Caco-2 (cell line): ENCODE results near the gene ZNF318. TPM values are rescaled to one million over a fixed set of nuclear protein-coding genes. Genes with fewer than 3 reads are reported as not detected.

Source experiments
- BruUV-seq: library from RNA; stranded (reverse); fragments of 400-500 nt; replicated peaks from 2 replicates; lab custom pipeline; 2021; lab: Mats Ljungman, UMichigan
- CTCF ChIA-PET: fragments of 300-600 bp; sonication (Branson Sonifier 250); formaldehyde crosslinking; loops from one replicate; lab custom pipeline; 2022; ENCODE audit warnings: antibody characterized with exemption; lab: Charles Lee
- POLR2A ChIA-PET: fragments of 300-600 bp; sonication (Branson Sonifier 250); formaldehyde crosslinking; loops from one replicate; lab custom pipeline; 2022; ENCODE audit warnings: antibody characterized with exemption; lab: Charles Lee
- DNase-seq, 2 experiments: peaks; one replicate each; pipeline versions ENCODE4 v3.0.0 to v3.0.0-alpha.2; 2020 to 2022
- H3K27me3 ChIP-seq: replicated peaks from 2 replicates; pipeline ENCODE4 v1.6.0; 2011; ENCODE audit warnings: low read length; ENCODE audit not compliant: control insufficient read depth, insufficient read depth
- H3K36me3 ChIP-seq: 2 replicates; pipeline ENCODE4 v1.5.1; 2011; ENCODE audit warnings: low read length; ENCODE audit not compliant: control insufficient read depth, insufficient read depth
- H3K4me1 ChIP-seq: fragments of 250-450 bp; sonication (Bioruptor Pico); 2 replicates; pipeline ENCODE4 v1.5.1; 2020; ENCODE audit warnings: mild to moderate bottlenecking
- H3K4me3 ChIP-seq: 2 replicates; pipeline ENCODE4 v1.5.1; 2011; ENCODE audit warnings: low read depth, mild to moderate bottlenecking, control low read depth, low read length
- H3K9me3 ChIP-seq: fragments of 250-450 bp; sonication (Bioruptor Pico); 2 replicates; pipeline ENCODE4 v1.5.1; 2020; ENCODE audit warnings: mild to moderate bottlenecking, moderate library complexity
- H3K27ac Mint-ChIP-seq: one replicate; pipeline ENCODE4 v1.8.0; 2022; ENCODE audit warnings: mixed read lengths; ENCODE audit not compliant: unreplicated experiment
- H3K27me3 Mint-ChIP-seq: one replicate; pipeline ENCODE4 v1.8.0; 2022; ENCODE audit warnings: mixed read lengths; ENCODE audit not compliant: insufficient read depth, unreplicated experiment
- H3K36me3 Mint-ChIP-seq: one replicate; pipeline ENCODE4 v1.8.0; 2022; ENCODE audit warnings: mild to moderate bottlenecking, mixed read lengths; ENCODE audit not compliant: insufficient read depth, unreplicated experiment
- H3K4me1 Mint-ChIP-seq: one replicate; pipeline ENCODE4 v1.8.0; 2022; ENCODE audit warnings: low read depth, mixed read lengths; ENCODE audit not compliant: unreplicated experiment
- H3K4me3 Mint-ChIP-seq: one replicate; pipeline ENCODE4 v1.8.0; 2022; ENCODE audit warnings: mild to moderate bottlenecking, moderate library complexity, mixed read lengths; ENCODE audit not compliant: unreplicated experiment
- H3K9me3 Mint-ChIP-seq: one replicate; pipeline ENCODE4 v1.8.0; 2022; ENCODE audit warnings: mixed read lengths; ENCODE audit not compliant: unreplicated experiment
- CTCF ChIP-seq, 2 experiments: fragments of 200-600 bp in 1 of 2; IDR thresholded peaks; 1 replicate in 1 of 2; 2 replicates in 1 of 2; pipeline versions ENCODE4 v1.5.1 to v1.8.0; 2011 to 2022; ENCODE audit warnings: antibody characterized with exemption in 1 of 2, control low read depth in 1 of 2, inconsistent platforms in 1 of 2, low read depth in 1 of 2, low read length in 1 of 2, mild to moderate bottlenecking in 1 of 2, moderate library complexity in 1 of 2; ENCODE audit not compliant: insufficient read depth in 1 of 2, severe bottlenecking in 1 of 2, unreplicated experiment in 1 of 2
- intact Hi-C: fragments of 100-400 bp; cut with micrococcal nuclease; formaldehyde crosslinking; loops from one replicate; pipeline ENCODE4 v1.10.0; 2022; ENCODE audit not compliant: unreplicated experiment
- total RNA-seq: library from RNA; stranded (reverse); gene quantifications from 2 replicates; pipeline ENCODE4 v1.2.3, GENCODE V29; 2022

ZNF318 gene
- total RNA-seq, 1 experiment from 2014 or later = 11.7 TPM

GRCh38 chr6:43307451-43308100 lies 61.9 kb downstream of the ZNF318 start:
- no peak for DNase-seq
- BruUV-seq = no TSS peak
- Mint-ChIP-seq H3K36me3 (no peaks in the 10 kb centered on the region), H3K9me3 (no peaks in the 10 kb centered on the region), H3K27me3 (no peaks in the 10 kb centered on the region), H3K4me1 (no peaks in the 10 kb centered on the region), H3K27ac (no peak overlapping the region), H3K4me3 (no peak overlapping the region)
- no peaks in the 10 kb centered on the region for H3K4me1 ChIP-seq
- H3K27me3 ChIP-seq = no peaks in the 10 kb centered on the region
- intact Hi-C loops = no loop called here
- no peak overlapping the region for H3K4me3 ChIP-seq
- ChIA-PET CTCF (no interaction called here), POLR2A (no interaction called here)
- no peak for TF ChIP-seq CTCF (IDR thresholded peaks at IDR 0.05; ENCODE audit: insufficient read depth in 1 of 2, low read depth in 1 of 2, low read length in 1 of 2, severe bottlenecking in 1 of 2, unreplicated experiment in 1 of 2)
- no peaks in the 10 kb centered on the region for H3K9me3 ChIP-seq
- H3K36me3 ChIP-seq = no peaks in the 10 kb centered on the region; the same call in 1 of the 2 replicates

- POLR2A ChIA-PET = no interaction called here
- Histone ChIP-seq H3K4me1 (no peaks in the 10 kb centered on the region), H3K27me3 (no peaks in the 10 kb centered on the region), H3K9me3 (no peaks in the 10 kb centered on the region), H3K4me3 (no peak overlapping the region), H3K36me3 (no peaks in the 10 kb centered on the region; the same call in 1 of the 2 replicates)
- no peak overlapping the region for H3K27ac Mint-ChIP-seq
- no peaks in the 10 kb centered on the region for H3K4me1 Mint-ChIP-seq
- intact Hi-C loops = no loop called here
- BruUV-seq = no TSS peak
- CTCF ChIA-PET = no interaction called here
- H3K9me3 Mint-ChIP-seq = no peaks in the 10 kb centered on the region
- no peak for TF ChIP-seq CTCF (IDR thresholded peaks at IDR 0.05; ENCODE audit: insufficient read depth in 1 of 2, low read depth in 1 of 2, low read length in 1 of 2, severe bottlenecking in 1 of 2, unreplicated experiment in 1 of 2)
- no peak for DNase-seq
- no peaks in the 10 kb centered on the region for H3K27me3 Mint-ChIP-seq
- no peaks in the 10 kb centered on the region for H3K36me3 Mint-ChIP-seq
- no peak overlapping the region for H3K4me3 Mint-ChIP-seq
Measured at GRCh38 chr6:43306086-43306485, 63.4 kb downstream of the ZNF318 start.

GRCh38 chr6:43304882-43305281 lies 64.6 kb downstream of the ZNF318 start:
- H3K36me3 Mint-ChIP-seq = no peaks in the 10 kb centered on the region
- Histone ChIP-seq H3K36me3 (no peaks in the 10 kb centered on the region; the same call in 1 of the 2 replicates), H3K4me3 (no peak overlapping the region), H3K4me1 (no peaks in the 10 kb centered on the region), H3K27me3 (no peaks in the 10 kb centered on the region), H3K9me3 (no peaks in the 10 kb centered on the region)
- DNase-seq = no peak
- H3K4me1 Mint-ChIP-seq = no peaks in the 10 kb centered on the region
- H3K9me3 Mint-ChIP-seq = no peaks in the 10 kb centered on the region
- TF ChIP-seq CTCF (IDR thresholded peaks at IDR 0.05; ENCODE audit: insufficient read depth in 1 of 2, low read depth in 1 of 2, low read length in 1 of 2, severe bottlenecking in 1 of 2, unreplicated experiment in 1 of 2) = no peak
- no peak overlapping the region for H3K4me3 Mint-ChIP-seq
- CTCF ChIA-PET = no interaction called here
- no TSS peak for BruUV-seq
- no peak overlapping the region for H3K27ac Mint-ChIP-seq
- intact Hi-C loops = no loop called here
- POLR2A ChIA-PET = no interaction called here
- H3K27me3 Mint-ChIP-seq = no peaks in the 10 kb centered on the region
